HT-29 (cell line): ENCODE measurements around the gene SPINK4. TPM values are rescaled to one million over a fixed set of nuclear protein-coding genes. Genes with fewer than 3 reads are reported as not detected.

Source experiments
- DNase-seq: peaks from one replicate; pipeline ENCODE4 v3.0.0-alpha.2; 2015; ENCODE audit warnings: low spot score
- total RNA-seq: library from RNA; depleted of rRNA; stranded (reverse); fragments of >200 nt; shearing (Covaris generic); gene quantifications from 2 replicates; pipeline ENCODE4 v1.2.3, GENCODE V29; 2014; rRNA removed

SPINK4 gene, protein sequence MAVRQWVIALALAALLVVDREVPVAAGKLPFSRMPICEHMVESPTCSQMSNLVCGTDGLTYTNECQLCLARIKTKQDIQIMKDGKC
- total RNA-seq: 1.3 TPM in 1 of 2 replicates, not detected in the other

DNA sequence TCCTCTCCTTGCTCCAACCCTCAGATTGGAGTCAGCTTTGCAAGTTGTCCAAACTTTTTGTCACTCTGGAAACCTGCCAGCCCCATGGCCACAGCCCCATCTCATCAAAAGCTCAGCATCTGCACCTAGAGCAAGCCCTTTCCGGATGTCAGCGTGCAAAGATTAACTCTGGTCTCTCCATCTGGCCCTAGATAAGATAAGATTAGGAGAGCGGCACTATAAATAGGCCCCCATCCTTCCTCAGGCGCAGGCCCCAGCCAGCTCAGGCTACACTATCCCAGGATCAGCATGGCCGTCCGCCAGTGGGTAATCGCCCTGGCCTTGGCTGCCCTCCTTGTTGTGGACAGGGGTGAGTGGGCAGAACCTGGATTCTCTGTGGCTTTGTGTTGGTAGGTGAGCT, at the start of gene SPINK4:
Gene SPINK4, plus strand, starts transcription at position 247 of the 400 bp plus-strand sequence. Its CDS starts 42 bp downstream, at position 289.
- DNase-seq: no peak

DNA sequence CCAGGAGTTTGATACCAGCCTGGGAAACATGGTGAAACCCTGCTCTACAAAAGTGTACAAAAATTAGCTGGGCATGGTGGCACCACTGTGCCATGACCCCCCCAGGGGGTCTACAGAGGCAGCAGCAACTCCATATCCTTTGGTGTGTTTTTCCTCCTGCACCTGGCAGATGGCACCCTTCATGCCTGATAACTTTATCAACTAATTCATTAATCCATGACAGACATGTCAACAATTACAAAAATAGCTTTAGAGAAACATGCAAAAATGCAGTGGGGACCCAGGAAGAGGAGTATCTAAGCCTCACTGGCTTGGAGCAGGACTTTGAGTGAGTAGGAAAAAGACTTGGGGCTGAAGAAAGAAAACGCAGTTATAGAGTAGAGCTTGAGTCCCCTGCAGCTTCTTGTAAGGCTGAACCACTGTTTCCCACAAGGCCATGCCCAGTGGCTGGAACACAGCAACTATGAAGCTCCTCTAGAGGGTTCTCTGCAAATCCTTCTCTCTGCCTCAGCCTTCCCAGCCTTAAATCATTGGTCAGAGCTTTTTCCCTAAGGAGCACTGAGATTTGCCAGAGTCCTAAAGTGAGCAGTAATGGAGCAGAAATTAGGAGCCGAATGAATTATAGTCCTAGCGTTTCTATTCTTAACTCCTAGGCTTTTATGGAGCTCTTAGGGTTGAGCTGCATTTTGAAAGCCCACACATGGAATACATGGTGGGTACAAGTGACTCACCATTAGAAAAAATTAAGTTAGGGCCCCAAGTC, 47.3 kb upstream of the SPINK4 start:
- DNase-seq: no peak

DNA sequence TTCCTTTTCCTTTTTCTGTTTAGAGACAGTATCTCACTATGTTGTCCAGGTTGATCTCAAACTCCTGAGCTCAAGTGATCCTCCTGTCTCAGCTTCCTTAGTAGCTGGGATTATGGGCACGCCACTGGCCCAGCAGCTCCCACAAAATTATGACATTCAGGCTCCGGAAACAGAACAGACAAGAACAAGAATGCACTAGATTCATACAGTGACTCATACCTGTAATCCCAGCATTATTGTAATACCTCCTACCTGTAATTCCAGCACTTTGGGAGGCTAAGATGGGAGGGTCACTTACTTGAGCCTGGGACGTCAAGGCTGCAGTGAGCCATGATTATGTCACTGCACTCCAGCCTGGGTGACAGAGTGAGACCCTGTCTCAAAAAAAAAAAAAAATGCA, 46.1 kb upstream of the SPINK4 start:
- DNase-seq: no peak

DNA sequence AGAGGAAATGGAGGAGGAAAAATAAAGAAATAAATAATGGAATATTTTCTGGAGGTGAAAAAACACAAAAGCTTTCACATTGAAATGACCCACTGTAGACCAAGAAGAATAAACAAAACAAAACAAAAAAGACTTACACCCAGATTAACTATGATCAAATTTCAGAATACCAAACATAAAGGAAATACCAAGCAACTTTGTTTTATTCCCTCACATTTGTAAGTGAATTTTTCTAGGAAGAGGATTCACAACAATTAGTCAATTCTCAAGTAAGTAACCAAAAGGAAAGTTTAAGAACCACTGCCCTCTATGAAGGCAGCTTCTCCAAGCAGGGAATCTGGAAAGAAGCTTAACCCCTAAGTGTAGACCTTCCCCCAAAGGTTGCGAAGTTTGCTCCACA, 43.2 kb upstream of the SPINK4 start:
- DNase-seq: no peak

DNA sequence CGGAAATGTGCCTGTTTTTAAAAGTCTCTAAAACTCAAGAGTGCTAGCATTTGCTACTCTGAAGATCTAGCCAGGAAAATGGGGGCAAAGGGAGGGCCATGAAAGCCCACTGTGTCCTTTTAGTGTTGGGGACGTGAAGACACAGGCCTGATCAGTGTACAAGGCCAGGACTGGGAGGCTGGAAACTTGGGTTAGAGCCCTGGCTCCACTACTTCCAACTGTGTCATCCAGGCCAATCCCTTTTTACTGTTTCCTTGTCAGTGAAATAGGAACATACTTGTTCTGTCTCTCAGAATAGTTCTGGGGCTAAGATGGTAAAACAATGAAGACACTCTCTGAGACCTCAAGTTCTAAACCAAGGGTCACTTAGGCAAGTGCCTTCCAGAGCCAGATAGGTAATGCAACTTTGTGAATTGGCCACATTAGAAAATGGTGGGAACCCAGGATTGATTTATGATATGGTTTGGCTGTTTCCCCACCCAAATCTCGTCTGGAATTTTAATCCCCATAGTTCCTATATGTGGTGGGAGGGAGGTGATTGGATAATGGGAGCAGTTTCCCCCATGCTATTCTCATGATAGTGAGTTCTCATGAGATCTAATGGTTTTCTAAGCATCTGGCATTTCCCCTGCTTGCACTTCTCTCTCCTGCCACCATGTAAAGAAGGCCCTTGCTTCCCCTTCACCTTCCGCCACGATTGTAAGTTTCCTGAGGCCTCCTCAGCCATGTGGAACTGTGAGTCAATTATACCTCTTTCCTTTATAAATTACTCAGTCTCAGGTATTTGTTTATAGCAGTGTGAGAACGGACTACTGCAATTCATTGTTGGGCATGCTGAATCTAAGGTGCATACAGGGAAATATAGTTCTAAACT, 42.5 kb upstream of the SPINK4 start:
- no peak for DNase-seq

DNA sequence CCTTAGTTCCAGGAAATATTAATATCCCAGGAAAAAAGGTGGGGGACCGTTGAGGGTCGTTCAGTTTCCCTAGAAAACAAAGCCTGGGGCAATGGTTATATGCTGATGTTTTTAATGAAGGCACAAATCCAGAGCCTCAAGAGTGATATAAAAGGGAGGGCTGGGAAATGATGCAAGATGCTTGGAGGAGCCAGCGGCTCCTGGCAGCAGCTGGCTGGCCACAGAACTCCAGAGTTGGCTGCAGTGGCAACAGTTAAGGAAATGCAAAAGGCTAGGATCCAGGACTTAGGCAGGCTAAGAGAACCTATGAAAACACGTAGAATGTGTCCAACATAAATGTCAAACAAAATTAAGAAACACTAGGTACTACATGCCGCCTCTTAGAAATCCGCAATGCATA, 41.8 kb upstream of the SPINK4 start:
- no peak for DNase-seq

DNA sequence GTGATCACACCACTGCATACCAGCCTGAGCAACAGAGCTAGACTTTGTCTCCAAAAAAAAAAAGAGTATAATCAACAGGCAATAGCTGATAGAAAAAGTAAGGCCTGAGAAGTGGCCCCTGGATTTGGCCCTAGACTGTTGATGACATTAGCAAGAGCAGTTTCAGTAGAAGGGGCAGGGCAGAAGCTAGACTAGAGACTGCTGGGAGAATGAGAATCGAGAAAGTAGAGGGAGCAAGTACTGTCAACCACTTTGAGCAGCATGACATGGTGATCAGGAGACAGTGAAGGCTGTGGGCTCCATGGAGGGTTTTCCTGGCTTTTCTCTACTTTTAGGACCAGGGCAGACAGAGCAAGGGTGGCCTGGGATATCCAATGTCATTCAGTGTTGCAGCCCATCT, 37.9 kb upstream of the SPINK4 start:
- no peak for DNase-seq

DNA sequence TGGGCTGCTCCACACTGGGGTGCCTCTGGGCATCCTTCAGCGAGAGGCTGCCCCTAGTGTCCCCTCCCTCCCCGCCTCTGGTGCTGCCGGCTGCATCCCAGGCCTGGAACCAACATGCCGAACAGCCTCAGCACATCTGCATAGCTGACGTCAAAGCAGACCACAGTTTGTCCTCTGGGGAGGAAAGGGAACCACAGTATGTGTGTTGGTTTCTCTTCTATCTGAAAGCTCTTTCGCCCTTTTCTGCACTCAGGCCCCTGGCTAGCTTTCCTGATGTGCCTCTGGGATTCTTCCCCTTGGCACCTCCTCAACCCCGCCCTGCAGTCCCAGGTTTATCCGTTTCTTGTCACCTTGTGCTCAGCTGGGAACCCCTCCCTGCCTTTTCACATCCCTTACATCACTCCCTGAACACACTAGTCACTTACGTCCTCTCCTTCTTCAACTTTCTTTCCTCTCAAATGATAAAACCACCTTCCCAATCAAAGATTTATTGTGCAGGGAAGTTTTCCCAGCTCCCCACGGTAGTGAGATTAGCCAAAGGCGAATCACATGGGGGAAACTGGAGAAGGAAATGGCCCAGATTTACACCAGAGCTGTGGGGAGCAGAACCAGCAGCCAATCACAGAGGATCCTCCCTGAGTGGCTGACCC, 37.3 kb upstream of the SPINK4 start:
- no peak for DNase-seq

DNA sequence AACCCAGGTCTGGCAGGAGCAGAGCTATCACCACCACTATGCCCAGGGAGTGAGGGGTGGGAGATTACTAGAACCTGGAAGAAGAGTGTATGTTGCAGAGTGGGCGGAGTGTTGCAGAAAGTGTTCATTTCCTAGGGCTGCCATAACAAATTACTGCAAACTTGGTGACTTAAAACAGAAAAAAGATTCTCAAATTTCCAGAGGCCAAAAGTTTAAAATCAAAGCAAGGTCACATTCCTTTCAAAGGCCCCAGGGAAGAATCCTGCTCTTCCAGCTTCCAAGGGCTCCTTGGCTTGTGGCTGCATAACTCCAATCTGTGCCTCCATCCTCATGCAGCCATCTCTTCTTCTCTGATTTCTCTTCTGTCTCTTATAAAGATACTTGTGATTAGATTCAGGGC, 30.6 kb upstream of the SPINK4 start:
- no peak for DNase-seq

DNA sequence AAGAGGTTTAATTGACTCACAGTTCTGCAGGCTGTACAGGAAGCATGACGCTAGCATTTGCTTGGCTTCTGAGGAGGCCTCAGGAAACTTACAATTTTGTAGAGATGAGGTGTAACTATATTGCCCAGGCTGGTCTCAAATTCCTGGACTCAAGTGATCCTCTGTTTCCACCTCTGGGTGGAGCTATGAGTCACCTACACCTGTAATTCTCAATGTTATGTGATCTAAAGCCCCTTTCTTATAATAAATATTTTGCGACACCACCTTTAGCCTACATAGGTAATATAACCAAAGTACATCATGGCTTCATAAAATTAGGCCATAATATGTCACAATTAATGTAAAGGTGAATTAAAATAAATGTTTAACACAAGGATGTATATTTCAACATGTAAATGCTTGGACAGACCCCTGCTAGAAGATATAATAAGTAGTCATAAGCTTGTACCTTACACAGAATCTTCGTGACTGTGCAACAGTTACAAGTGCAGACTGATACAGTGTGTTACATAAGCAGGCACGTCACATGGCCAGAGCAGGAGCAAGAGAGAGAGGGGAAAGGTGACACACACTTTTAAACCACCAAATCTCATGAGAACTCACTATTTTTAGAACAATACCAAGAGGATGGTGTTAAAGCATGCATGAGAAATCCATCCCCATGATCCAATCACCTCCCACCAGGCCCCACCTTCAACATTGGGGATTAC, 29.8 kb upstream of the SPINK4 start:
- DNase-seq: no peak

DNA sequence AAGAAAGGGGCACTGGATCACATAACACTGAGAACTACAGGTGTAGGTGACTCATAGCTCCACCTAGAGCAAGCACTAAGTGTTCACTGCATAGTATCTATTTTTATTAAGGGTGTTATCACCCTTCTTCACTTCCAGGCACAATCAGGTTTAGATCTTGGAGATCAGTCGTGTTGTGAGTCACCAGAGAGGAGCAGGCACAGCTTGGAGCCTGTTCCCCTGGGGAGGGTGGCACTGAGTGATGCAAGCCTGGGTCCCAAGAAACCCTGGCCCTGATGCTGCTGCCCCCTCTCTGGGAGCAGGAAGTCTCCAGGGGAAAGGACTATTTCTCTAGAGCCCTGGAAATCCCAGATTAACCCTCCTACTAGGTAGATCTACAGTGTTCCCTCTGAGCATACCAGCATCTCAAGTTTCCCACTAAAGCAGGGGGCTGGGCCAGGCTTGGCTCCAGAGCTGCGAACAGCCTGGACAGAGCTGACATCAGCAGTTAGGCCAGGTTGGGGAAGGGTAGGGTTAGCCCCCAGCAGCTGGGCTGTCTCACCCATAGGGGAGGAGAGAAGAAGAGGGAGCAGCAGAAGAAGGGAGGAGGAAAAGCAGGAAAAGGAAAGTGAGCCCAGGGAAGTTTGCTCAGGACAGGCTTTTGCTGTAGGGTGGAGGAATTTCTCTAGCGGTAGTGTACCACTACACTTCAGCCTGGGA, 28.1 kb upstream of the SPINK4 start:
- peak; percentile 79 for DNase-seq

DNA sequence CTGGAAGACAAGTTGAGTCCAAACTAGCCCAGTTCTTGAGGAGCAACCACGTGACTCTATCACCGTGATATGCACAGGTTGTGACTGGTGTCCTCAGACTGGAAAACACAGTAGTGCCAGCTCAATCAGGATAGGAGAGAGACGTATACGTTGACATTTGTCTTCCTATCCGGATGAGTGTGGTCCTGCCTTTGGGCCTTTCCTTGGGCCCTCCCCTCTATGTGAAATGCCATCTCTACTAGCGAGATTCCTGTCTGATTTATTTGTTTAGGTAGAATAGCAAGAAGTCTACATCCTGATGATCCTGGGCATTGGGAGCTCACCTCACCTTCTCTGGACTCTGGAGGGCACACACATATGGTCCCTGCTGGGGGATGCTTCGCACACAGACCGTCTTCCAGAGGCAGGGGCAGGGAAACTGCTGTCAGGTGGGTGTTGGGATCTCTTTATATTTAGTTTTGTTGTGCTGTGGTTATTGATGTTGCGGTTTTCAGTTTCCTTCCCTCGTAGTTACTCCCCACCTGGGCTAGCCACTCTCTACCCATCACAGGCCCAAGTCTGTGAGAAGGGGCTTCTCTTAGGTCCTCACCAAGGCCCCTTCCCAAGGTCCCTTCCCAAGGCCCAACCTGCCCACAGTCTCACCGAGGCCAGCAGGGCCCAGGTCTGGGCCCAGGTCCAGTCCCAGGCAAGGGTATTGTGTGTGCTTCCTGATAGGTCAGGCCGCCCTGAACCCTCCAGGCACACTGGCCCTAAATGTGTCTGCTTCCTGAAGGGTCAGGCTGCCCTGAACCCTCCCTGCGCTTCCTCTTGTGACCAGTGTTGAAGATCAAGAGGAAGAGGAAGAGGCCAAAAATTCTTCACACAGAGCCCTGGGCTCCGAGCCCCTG, 19.0 kb upstream of the SPINK4 start:
- no peak for DNase-seq

DNA sequence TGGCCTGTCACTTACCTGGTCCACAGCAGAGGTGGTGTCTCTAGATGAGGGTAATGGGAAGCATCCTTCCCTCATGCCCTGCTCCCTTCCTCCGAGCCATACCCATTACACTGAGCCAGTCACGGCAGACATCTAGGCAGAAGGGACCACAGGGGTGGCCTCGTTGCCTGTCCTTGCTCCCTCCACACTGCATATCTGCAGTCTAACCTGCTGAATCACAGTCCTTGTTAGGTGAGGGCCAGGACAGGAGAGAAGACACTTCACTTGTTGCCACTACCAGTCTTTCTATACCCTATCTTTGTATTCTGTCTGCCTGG, 18.4 kb upstream of the SPINK4 start:
- no peak for DNase-seq

DNA sequence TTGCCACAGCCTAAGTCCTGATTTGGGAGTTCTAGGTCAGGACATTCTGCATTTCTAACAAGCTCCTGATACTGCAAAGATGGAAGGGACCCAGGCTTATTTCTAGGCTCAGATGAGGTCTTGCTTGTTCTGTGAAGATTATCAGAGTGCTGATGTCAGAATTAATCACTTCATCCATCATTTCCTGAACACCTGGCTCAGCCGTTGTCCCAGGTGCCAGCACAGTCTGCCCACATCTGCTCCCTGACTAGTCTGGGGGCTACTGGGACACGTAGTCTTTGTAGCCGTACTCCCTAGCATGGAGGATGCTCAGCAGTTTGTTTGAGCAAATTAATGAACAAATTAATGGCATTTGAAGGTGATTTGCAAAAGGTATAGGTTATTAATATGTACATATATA, 17.9 kb upstream of the SPINK4 start:
- no peak for DNase-seq

DNA sequence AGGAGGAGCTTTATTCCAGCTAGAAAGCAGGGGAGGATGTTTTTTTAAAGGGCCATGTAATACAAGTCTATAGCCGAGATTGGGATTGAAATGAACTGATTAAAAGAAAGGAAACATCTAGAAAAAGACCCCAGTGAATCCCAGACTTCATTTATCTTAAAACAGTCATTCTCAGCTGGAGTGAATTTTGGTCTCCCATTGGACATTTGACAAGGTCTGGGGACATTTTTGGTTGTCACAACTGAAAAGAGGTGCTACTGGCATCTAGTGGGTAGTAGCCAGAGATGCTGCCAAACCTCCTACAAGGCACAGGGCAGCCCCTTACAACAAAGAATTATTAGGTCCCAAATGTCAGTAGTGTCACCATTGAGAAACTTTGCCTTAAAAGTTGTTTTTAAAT, 16.3 kb upstream of the SPINK4 start:
- no peak for DNase-seq

DNA sequence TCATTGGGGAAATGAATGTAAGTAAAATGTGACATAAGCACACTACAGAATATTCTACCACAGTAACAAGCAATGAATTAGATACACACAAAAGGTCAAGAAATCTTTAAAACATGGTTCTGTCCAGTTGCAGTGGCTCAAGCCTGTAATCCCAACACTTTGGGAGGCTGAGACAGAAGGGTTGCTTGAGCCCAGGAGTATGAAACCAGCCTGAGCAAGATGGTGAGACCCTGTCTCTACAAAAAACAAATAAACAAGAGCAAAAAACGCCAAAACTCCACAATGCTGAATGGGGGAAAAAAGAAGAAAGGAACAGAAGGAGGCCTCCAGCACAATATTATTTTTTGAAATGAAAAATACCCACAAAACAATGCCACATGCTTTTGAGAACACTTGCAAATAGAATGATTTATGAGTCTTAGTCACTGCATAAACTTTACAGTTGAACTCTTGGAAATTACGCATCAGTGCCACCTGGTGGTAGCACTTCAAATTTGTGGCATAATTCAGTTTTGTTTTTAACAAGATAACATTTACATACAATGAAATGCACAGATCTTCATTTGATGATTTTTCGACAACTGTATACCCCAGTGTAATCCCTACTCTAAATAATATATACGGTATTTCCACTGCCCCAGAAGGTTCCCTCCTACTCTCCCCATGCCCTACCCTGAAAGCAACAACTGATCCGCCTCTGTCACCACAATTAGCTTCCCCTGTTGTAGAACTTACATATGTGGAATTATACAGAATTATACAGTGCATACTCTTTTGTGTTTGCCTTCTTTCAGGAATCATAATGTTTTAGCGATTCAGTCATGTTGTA, 14.4 kb upstream of the SPINK4 start:
- DNase-seq: peak; percentile 92

DNA sequence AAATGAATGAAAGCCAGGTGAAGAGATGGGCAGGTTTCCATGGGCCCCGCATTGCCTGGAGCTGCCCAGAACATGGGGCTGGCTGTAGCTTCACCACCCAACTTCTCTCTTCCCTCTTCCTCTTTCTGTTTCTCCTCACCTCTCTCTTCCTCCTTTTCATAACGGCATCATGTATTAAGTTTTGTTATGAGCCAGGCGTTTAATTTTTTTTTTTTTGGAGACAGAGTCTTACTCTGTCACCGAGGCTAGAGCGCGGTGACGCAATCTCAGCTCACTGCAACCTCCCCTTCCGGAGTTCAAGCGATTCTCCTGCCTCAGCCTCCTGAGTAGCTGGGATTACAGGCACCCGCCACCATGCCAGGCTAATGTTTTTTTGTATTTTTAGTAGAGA, 13.0 kb upstream of the SPINK4 start:
- DNase-seq: no peak

DNA sequence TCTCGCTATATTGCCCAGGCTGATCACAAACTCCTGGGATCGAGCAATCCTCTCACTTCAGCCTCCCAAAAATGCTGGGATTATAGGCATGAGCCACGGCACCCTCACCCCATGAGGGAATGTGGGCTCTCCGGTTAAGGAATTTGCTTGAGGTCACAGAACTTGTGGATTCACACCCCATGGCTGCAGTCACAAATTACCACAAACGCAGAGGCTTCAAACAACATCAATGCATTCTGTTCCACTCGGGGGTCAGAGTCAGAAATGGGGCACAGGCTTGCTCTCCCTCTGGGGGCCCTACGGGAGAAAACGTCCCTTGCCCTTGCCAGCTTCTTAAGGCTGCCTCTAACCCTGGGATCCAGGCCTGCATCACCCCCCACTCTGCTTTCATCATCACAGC, 12.2 kb upstream of the SPINK4 start:
- DNase-seq: no peak

DNA sequence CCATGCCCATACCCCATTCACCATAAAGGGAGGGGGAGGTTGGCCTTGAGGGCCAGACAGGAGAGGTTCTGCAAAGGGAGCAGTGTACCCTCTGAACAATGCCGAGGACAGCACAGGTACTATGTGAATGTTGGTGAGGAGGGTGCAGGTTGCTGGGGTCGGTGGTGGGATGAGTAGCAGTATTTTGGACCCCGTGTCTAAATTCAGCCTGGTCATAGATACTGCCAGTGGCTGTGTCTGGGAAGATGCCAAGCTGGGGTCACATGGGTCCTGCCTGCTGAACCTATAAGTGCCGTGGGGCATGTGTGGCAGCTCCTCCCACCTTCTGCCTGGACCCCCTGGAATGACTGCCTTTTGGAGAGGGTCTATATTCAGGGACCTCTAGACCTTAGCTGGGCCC, 11.4 kb upstream of the SPINK4 start:
- DNase-seq: no peak
